Measurements from ENCODE around the gene KCNQ1. TPM values are rescaled to one million over a fixed set of nuclear protein-coding genes. Genes with fewer than 3 reads are reported as not detected.
A peak's percentile ranks its signal among the peaks of the same experiment; 100 is the strongest.

The KCNQ1 gene
- total RNA-seq, 1 donor from 2014 or later: 0.16 TPM

DNA sequence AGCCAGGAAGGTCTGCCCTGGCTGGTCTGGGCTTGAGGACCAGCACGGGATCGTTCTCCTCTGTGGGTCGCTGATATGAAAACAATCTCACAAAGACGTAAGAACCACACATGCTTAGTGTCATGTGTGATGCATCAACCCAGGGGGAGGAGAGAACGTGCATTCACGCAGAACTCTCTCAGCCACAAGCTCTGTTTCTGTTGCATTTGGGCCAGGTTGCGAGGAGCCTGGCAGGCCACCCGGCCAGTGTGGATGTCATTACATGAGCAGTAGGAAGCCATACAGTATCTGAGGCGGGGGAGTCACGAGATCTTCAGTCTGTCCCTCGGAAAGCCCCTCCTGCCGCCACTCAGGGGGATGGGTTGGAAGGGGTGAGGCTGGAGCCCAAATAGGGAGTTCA, 308.1 kb downstream of the KCNQ1 start:
- Mint-ChIP-seq H3K27ac (ENCODE audit: unreplicated experiment) (no peak overlapping the region), H3K4me1 (ENCODE audit: unreplicated experiment) (peaks cover 15% of the 10 kb centered on the region), H3K27me3 (ENCODE audit: unreplicated experiment) (peaks cover 38% of the 10 kb centered on the region), H3K9me3 (ENCODE audit: unreplicated experiment) (peaks cover 4% of the 10 kb centered on the region), H3K4me3 (ENCODE audit: unreplicated experiment) (no peak overlapping the region), H3K36me3 (ENCODE audit: unreplicated experiment) (no peaks in the 10 kb centered on the region)
- no peak for DNase-seq (ENCODE audit: extremely low spot score, unreplicated experiment)
- TF ChIP-seq CTCF (IDR thresholded peaks at IDR 0.05): no peak

- no peak overlapping the region for H3K27ac Mint-ChIP-seq (ENCODE audit: unreplicated experiment)
- DNase-seq (ENCODE audit: extremely low spot score, unreplicated experiment): no peak
- H3K36me3 Mint-ChIP-seq (ENCODE audit: unreplicated experiment): no peaks in the 10 kb centered on the region
- H3K27me3 Mint-ChIP-seq (ENCODE audit: unreplicated experiment): peaks cover 40% of the 10 kb centered on the region
- peaks cover 15% of the 10 kb centered on the region for H3K4me1 Mint-ChIP-seq (ENCODE audit: unreplicated experiment)
- TF ChIP-seq CTCF (IDR thresholded peaks at IDR 0.05): no peak
- H3K9me3 Mint-ChIP-seq (ENCODE audit: unreplicated experiment): peaks cover 9% of the 10 kb centered on the region
- H3K4me3 Mint-ChIP-seq (ENCODE audit: unreplicated experiment): no peak overlapping the region
These were observed 309.2 kb downstream of the KCNQ1 start for GRCh38 chr11:2754008-2754407.

GRCh38 chr11:2755071-2755470, 310.3 kb downstream of the KCNQ1 start:
- no peak for DNase-seq (ENCODE audit: extremely low spot score, unreplicated experiment)

GRCh38 chr11:2758751-2759150, 313.9 kb downstream of the KCNQ1 start:
- Mint-ChIP-seq H3K4me1 (ENCODE audit: unreplicated experiment) (peaks cover under 1% of the 10 kb centered on the region), H3K27ac (ENCODE audit: unreplicated experiment) (no peak overlapping the region), H3K4me3 (ENCODE audit: unreplicated experiment) (no peak overlapping the region), H3K9me3 (ENCODE audit: unreplicated experiment) (peaks cover 7% of the 10 kb centered on the region), H3K36me3 (ENCODE audit: unreplicated experiment) (no peaks in the 10 kb centered on the region), H3K27me3 (ENCODE audit: unreplicated experiment) (peaks cover 15% of the 10 kb centered on the region)
- TF ChIP-seq CTCF (IDR thresholded peaks at IDR 0.05): no peak
- DNase-seq (ENCODE audit: extremely low spot score, unreplicated experiment): peak; percentile 56

More at GRCh38 chr11:2755071-2755470, 310.3 kb downstream of the KCNQ1 start:
- peaks cover 13% of the 10 kb centered on the region for H3K4me1 Mint-ChIP-seq (ENCODE audit: unreplicated experiment)
- H3K4me3 Mint-ChIP-seq (ENCODE audit: unreplicated experiment): no peak overlapping the region
- H3K36me3 Mint-ChIP-seq (ENCODE audit: unreplicated experiment): no peaks in the 10 kb centered on the region
- no peak overlapping the region for H3K27ac Mint-ChIP-seq (ENCODE audit: unreplicated experiment)
- peaks cover 9% of the 10 kb centered on the region for H3K9me3 Mint-ChIP-seq (ENCODE audit: unreplicated experiment)
- H3K27me3 Mint-ChIP-seq (ENCODE audit: unreplicated experiment): peaks cover 40% of the 10 kb centered on the region
- no peak for TF ChIP-seq CTCF (IDR thresholded peaks at IDR 0.05)

DNA sequence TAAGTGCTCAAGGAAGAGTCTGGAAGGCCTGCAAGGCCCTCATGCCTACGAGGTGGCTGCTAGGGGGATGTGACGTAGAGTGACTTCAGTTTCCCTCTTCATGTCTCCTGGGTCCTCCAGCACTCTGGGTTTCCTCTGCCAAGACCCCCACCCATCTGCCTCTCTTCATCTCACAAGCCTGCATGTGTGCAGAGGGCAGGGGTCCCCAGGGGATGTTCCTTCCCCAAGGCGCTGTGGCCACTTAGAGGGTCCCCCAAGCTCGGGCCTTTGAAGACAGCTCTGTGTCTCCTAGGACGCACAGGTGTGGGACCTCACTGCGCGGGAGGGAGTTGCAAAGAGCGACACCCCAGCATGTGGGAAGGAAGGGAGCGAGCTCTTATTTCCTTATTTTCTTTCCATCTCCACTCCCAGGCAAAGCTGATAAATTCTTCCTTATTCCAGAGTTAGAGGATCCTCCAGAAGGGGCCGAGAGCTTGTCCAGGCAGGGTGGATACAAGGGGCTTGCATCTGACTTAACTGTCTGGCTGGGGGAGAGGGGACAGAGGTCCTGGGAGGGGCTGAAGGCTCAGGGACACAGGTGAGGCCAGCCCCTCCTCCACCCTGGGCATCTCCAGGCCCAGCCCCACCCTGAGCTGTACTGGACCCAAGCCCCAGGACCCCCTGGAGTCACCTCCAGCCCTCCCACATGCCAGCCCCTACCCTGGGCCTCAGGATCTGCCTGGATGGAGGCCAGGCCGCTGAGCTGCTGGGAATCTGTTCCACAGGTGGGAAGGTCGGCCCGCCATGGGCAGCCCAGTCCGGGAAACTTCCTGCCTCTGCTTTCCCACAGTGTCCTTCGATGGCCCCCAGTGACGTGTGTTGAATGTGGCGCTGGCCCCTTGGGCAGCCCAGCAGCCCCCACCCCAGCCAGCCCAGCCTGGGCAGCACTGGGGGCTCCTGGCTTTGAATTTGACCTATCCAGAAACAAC, 314.7 kb downstream of the KCNQ1 start:
- H3K9me3 Mint-ChIP-seq (ENCODE audit: unreplicated experiment): peaks cover 5% of the 10 kb centered on the region
- peaks cover 5% of the 10 kb centered on the region for H3K4me1 Mint-ChIP-seq (ENCODE audit: unreplicated experiment)
- no peaks in the 10 kb centered on the region for H3K36me3 Mint-ChIP-seq (ENCODE audit: unreplicated experiment)
- no peak overlapping the region for H3K4me3 Mint-ChIP-seq (ENCODE audit: unreplicated experiment)
- no peak for TF ChIP-seq CTCF (IDR thresholded peaks at IDR 0.05)
- H3K27me3 Mint-ChIP-seq (ENCODE audit: unreplicated experiment): peaks cover 12% of the 10 kb centered on the region
- DNase-seq (ENCODE audit: extremely low spot score, unreplicated experiment): peak; percentile 76
- no peak overlapping the region for H3K27ac Mint-ChIP-seq (ENCODE audit: unreplicated experiment)

Measured in osteocyte (in vitro differentiated cells).